MCF 10A (cell line): ENCODE results near the gene LYZL4. TPM values are rescaled to one million over a fixed set of nuclear protein-coding genes. Genes with fewer than 3 reads are reported as not detected.

Source experiments
- BruUV-seq: library from RNA; stranded (reverse); fragments of 400-500 nt; replicated peaks from 2 replicates; lab custom pipeline; 2021; lab: Mats Ljungman, UMichigan
- CTCF ChIA-PET: fragments of 300-600 bp; sonication (Branson Sonifier 250); formaldehyde crosslinking; extraction: SDS; loops from one replicate; lab custom pipeline; 2021; ENCODE audit warnings: antibody characterized with exemption, inconsistent platforms; lab: Yijun Ruan, JAX
- POLR2A ChIA-PET: fragments of 300-600, 350-650 bp; sonication (Branson Sonifier 250); formaldehyde crosslinking; extraction: SDS; loops from one replicate; lab custom pipeline; 2020; ENCODE audit warnings: antibody characterized with exemption, inconsistent platforms; lab: Yijun Ruan, JAX
- DNase-seq: peaks from one replicate; pipeline ENCODE4 v3.0.0-alpha.2; 2018; ENCODE audit not compliant: unreplicated experiment
- H3K27ac Mint-ChIP-seq: one replicate; pipeline ENCODE4 v1.8.0; 2022; ENCODE audit warnings: mild to moderate bottlenecking, low read depth, mixed read lengths; ENCODE audit not compliant: unreplicated experiment
- H3K27me3 Mint-ChIP-seq: one replicate; pipeline ENCODE4 v1.8.0; 2022; ENCODE audit warnings: mixed read lengths; ENCODE audit not compliant: insufficient read depth, unreplicated experiment
- H3K36me3 Mint-ChIP-seq: one replicate; pipeline ENCODE4 v1.8.0; 2022; ENCODE audit warnings: mild to moderate bottlenecking, moderate library complexity, mixed read lengths; ENCODE audit not compliant: insufficient read depth, unreplicated experiment
- H3K4me1 Mint-ChIP-seq: one replicate; pipeline ENCODE4 v1.8.0; 2022; ENCODE audit warnings: mixed read lengths; ENCODE audit not compliant: insufficient read depth, unreplicated experiment
- H3K4me3 Mint-ChIP-seq: one replicate; pipeline ENCODE4 v1.8.0; 2022; ENCODE audit warnings: mild to moderate bottlenecking, moderate library complexity, mixed read lengths; ENCODE audit not compliant: unreplicated experiment
- H3K9me3 Mint-ChIP-seq: one replicate; pipeline ENCODE4 v1.8.0; 2022; ENCODE audit warnings: mixed read lengths; ENCODE audit not compliant: unreplicated experiment
- CTCF ChIP-seq: fragments of 200-600 bp; IDR thresholded peaks from one replicate; pipeline ENCODE4 v1.8.0; 2022; ENCODE audit warnings: antibody characterized with exemption, mild to moderate bottlenecking; ENCODE audit not compliant: unreplicated experiment
- intact Hi-C: fragments of 100-400 bp; cut with micrococcal nuclease; formaldehyde crosslinking; loops from 2 replicates; pipeline ENCODE4 v1.14.1; 2022
- total RNA-seq: library from RNA; stranded (reverse); gene quantifications from 2 replicates; pipeline ENCODE4 v1.2.3, GENCODE V29; 2022

LYZL4 gene
- total RNA-seq, 1 experiment from 2014 or later = not detected

- TF ChIP-seq CTCF = no peak
- POLR2A ChIA-PET = no interaction called here
- no TSS peak for BruUV-seq
- Mint-ChIP-seq H3K27ac (peak overlapping the region; percentile 11), H3K27me3 (no peaks in the 10 kb centered on the region), H3K4me1 (peaks cover 13% of the 10 kb centered on the region), H3K4me3 (no peak overlapping the region), H3K9me3 (no peaks in the 10 kb centered on the region), H3K36me3 (no peaks in the 10 kb centered on the region)
- DNase-seq = no peak
- CTCF ChIA-PET = interaction anchor here (0.8 to 1.1 kb wide), 2 partner anchors 35 to 258 kb away, joined by 3 to 4 read pairs; no protein-coding TSS in a partner anchor
- intact Hi-C loops = no loop called here
Measured at GRCh38 chr3:42408156-42408555, 2.3 kb downstream of the LYZL4 start.

GRCh38 chr3:42406727-42407450, 3.5 kb downstream of the LYZL4 start:
- H3K27me3 Mint-ChIP-seq = no peaks in the 10 kb centered on the region
- no peaks in the 10 kb centered on the region for H3K36me3 Mint-ChIP-seq
- H3K27ac Mint-ChIP-seq = no peak overlapping the region
- peaks cover 13% of the 10 kb centered on the region for H3K4me1 Mint-ChIP-seq
- BruUV-seq = no TSS peak
- no peak for DNase-seq
- ChIA-PET POLR2A (no interaction called here), CTCF (interaction anchor here (1.0 kb wide), 1 partner anchor 159 kb away, joined by 4 read pairs; no protein-coding TSS in a partner anchor)
- intact Hi-C loops = no loop called here
- H3K4me3 Mint-ChIP-seq = no peak overlapping the region
- no peak for TF ChIP-seq CTCF
- no peaks in the 10 kb centered on the region for H3K9me3 Mint-ChIP-seq

GRCh38 chr3:42405857-42406256, 4.6 kb downstream of the LYZL4 start:
- intact Hi-C loops = no loop called here
- no peak for TF ChIP-seq CTCF
- ChIA-PET CTCF (interaction anchor here (0.7 to 1.0 kb wide), 2 partner anchors 71 to 158 kb away, joined by 3 to 4 read pairs; no protein-coding TSS in a partner anchor), POLR2A (no interaction called here)
- Mint-ChIP-seq H3K4me1 (peaks cover 13% of the 10 kb centered on the region), H3K9me3 (no peaks in the 10 kb centered on the region), H3K27me3 (no peaks in the 10 kb centered on the region), H3K4me3 (no peak overlapping the region), H3K27ac (no peak overlapping the region), H3K36me3 (peaks cover 2% of the 10 kb centered on the region)
- DNase-seq = no peak
- no TSS peak for BruUV-seq

- Mint-ChIP-seq H3K36me3 (peaks cover 8% of the 10 kb centered on the region), H3K4me1 (peaks cover 13% of the 10 kb centered on the region), H3K9me3 (no peaks in the 10 kb centered on the region), H3K4me3 (no peak overlapping the region), H3K27me3 (no peaks in the 10 kb centered on the region), H3K27ac (no peak overlapping the region)
- DNase-seq = peak; percentile 46
- ChIA-PET CTCF (interaction anchor here (0.7 kb wide), 1 partner anchor 157 kb away, joined by 3 read pairs; no protein-coding TSS in a partner anchor), POLR2A (no interaction called here)
- no peak for TF ChIP-seq CTCF
- intact Hi-C loops = no loop called here
- BruUV-seq = no TSS peak
Measured at GRCh38 chr3:42403737-42404136, 6.7 kb downstream of the LYZL4 start.
